Measurements from ENCODE around the gene SIGLEC10.
A peak's percentile ranks its signal among the peaks of the same experiment; 100 is the strongest.
"Not testable (repeated sequence)": the region's sequence is repeated elsewhere in the genome, so short reads cannot be mapped to it uniquely, and the experiment has no call there.

SIGLEC10 gene

DNA sequence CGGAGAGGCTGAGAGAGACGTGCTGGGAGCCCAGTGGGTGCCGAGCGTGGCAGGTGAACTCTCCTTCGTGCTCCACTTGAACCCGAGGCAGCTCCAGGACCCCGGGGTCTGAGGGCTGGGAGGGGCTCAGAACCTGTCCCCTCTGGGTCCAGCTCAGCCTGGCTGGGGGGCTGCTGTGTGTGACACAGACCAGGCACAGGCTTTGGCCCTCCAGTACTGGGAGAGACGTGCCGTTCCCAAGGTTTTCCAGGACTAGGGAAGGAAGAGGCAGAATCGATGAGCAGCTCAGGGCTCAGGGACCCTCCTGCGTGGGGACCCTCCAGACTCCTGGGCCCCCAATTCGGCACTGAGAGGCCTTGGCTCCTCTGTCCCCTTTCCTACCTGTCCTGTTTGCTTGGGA is 2.3 kb downstream of the SIGLEC10 start:
- no peak overlapping the region for H3K27ac ChIP-seq
- no peaks in the 10 kb centered on the region for H3K36me3 ChIP-seq
- no peak overlapping the region for H3K4me3 ChIP-seq (ENCODE audit: low read depth, low read length)
- no peak for DNase-seq
- TF ChIP-seq, protein P1, sequence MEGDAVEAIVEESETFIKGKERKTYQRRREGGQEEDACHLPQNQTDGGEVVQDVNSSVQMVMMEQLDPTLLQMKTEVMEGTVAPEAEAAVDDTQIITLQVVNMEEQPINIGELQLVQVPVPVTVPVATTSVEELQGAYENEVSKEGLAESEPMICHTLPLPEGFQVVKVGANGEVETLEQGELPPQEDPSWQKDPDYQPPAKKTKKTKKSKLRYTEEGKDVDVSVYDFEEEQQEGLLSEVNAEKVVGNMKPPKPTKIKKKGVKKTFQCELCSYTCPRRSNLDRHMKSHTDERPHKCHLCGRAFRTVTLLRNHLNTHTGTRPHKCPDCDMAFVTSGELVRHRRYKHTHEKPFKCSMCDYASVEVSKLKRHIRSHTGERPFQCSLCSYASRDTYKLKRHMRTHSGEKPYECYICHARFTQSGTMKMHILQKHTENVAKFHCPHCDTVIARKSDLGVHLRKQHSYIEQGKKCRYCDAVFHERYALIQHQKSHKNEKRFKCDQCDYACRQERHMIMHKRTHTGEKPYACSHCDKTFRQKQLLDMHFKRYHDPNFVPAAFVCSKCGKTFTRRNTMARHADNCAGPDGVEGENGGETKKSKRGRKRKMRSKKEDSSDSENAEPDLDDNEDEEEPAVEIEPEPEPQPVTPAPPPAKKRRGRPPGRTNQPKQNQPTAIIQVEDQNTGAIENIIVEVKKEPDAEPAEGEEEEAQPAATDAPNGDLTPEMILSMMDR (IDR thresholded peaks at IDR 0.05; ENCODE audit: low read depth, low read length) = no peak
- H3K27me3 ChIP-seq (ENCODE audit: insufficient read depth, low read depth, severe bottlenecking) = peaks cover 9% of the 10 kb centered on the region
- no peaks in the 10 kb centered on the region for H3K9me3 ChIP-seq (ENCODE audit: severe bottlenecking)

DNA sequence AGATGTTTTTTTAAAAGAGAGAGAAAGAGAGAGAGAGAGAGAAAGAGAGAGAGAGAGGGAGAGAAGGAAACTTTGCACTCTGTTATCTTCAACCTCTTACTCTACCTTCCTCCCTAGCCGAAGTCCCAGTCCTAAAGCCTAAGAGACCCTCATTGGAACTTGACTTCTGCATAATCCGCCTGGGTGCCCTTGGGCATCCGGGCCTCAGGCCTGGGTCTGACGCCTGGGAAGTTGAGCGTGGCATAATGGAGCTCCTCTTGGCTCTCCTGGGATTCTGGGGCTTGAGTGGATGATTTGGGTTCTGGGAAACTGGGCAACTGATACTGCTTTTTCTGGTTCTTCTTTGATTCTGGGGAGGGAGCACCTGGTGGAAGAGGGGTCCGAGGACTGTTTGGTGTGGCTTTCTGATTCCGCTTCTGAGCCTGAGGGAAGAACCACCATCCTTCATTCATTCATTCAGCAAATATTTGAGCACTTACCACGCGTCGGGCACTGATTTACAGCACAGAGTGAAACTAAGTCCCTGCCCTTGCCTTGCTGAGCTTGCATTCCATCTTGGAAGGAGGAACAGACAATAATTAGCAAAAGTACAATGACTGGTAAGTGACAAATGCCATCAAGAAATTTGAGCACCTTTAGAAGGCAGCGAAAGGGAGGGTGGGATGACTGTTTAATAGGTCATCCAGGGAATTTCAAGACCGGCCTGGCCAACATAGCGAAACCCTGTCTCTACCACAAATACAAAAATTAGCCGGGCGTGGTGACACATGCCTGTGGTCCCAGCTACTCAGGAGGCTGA is 6.3 kb downstream of the SIGLEC10 start:
- DNase-seq = no peak
- Histone ChIP-seq H3K27me3 (ENCODE audit: insufficient read depth, low read depth, severe bottlenecking) (no peaks in the 10 kb centered on the region), H3K9me3 (ENCODE audit: severe bottlenecking) (peaks cover under 1% of the 10 kb centered on the region), H3K27ac (no peak overlapping the region), H3K4me3 (ENCODE audit: low read depth, low read length) (no peak overlapping the region), H3K36me3 (no peaks in the 10 kb centered on the region)
- TF ChIP-seq, protein P1 (IDR thresholded peaks at IDR 0.05; ENCODE audit: low read depth, low read length) = no peak

DNA sequence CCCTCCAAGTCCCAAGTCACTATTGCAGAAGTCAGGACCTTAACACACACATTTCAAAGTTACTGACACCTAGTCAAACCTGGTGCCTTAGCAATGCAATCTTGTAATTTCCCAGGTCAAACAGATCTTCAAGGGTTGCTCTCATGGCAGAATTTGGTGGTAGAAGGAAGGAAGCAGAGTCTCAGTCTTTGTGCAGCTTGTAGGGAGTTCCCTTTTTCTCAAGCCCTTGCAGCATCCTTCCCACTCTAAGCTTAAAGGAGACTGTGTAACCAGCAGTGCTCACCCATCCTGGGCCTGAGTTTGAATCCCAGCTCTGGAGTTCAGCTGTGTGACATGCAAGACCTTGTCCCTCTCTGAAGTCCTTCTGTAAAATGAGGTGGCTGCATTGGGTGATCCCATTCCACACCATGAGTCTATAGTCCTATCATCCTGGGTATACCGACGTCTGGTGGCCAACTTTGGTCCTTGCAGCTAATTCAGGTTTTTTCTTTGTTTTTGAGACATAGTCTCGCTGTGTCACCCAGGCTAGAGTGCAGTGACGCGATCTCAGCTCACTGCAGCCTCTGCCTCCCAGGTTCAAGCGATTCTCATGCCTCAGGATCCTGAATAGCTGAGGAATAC is 9.8 kb downstream of the SIGLEC10 start:
- no peak overlapping the region for H3K4me3 ChIP-seq (ENCODE audit: low read depth, low read length)
- peaks cover 6% of the 10 kb centered on the region for H3K9me3 ChIP-seq (ENCODE audit: severe bottlenecking)
- no peak overlapping the region for H3K27ac ChIP-seq
- no peaks in the 10 kb centered on the region for H3K36me3 ChIP-seq
- no peaks in the 10 kb centered on the region for H3K27me3 ChIP-seq (ENCODE audit: insufficient read depth, low read depth, severe bottlenecking)
- DNase-seq = peak; percentile 64
- TF ChIP-seq, protein P1 (IDR thresholded peaks at IDR 0.05; ENCODE audit: low read depth, low read length) = peak; percentile 79

DNA sequence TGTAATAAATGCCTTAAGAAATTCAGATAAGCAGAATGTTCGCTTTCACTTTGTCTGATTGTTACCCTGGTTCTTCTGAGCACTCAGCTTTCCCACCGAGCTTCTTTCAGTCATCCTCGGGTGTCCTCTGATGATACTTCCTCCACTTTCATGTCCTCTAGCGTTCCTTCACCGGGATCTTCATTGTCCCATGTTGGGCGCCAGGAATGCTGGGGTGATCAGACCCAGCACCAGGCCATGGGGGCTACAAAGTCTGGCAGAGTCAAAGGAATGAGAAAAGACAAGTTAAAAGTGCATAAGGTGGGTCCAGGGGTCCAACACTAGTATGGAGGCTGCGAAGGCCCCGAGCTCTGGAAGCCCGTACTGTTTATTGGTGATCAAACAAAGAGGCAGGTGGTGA is 15.3 kb downstream of the SIGLEC10 start:
- Histone ChIP-seq H3K36me3 (no peaks in the 10 kb centered on the region), H3K27ac (no peak overlapping the region), H3K4me3 (ENCODE audit: low read depth, low read length) (no peak overlapping the region), H3K27me3 (ENCODE audit: insufficient read depth, low read depth, severe bottlenecking) (no peaks in the 10 kb centered on the region), H3K9me3 (ENCODE audit: severe bottlenecking) (peaks cover 14% of the 10 kb centered on the region)
- no peak for DNase-seq
- TF ChIP-seq, protein P1 (IDR thresholded peaks at IDR 0.05; ENCODE audit: low read depth, low read length) = no peak

DNA sequence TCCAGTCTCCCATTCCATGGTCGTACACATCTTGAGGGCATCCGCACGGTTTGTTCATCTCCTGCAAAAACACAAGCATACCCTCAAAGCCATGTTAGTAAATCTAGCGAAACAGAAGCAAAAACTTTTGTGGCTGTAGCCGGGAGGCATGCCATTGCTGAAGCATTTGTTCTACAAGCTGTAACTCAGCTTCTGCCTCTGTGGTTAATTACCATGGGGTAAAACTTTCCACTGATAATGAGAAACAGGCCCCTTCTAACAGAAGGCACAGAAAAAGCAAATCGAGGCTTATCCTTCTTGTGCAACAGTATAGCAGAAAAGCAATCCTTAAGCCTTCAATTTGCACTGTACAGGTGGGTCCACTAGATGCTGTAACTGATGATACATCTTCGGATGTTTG is 17.5 kb downstream of the SIGLEC10 start:
- not testable (repeated sequence) for H3K36me3 ChIP-seq; H3K27me3 ChIP-seq (ENCODE audit: insufficient read depth, low read depth, severe bottlenecking); H3K27ac ChIP-seq; DNase-seq; H3K4me3 ChIP-seq (ENCODE audit: low read depth, low read length)
- H3K9me3 ChIP-seq (ENCODE audit: severe bottlenecking) = peaks cover 11% of the 10 kb centered on the region

DNA sequence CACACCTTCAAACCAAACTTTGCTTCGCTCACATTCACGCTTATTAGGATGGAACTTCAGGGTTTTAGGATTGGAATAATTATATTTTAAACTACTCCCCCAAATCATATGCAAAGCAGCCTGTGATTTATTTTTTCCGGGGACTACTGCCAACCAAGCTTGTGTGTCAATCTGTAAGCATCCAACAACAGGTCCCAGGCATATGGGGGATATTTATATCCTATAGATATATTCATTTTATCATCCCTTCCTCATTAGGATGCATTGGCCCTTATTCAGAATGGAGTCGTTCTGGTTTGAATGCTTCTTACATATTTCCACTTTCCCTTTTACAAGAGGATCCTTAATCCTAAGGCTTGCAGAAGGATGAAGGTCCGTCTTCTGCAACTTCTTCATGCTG is 18.2 kb downstream of the SIGLEC10 start:
- Histone ChIP-seq H3K36me3 (no peaks in the 10 kb centered on the region), H3K27ac (no peak overlapping the region), H3K4me3 (ENCODE audit: low read depth, low read length) (no peak overlapping the region), H3K27me3 (ENCODE audit: insufficient read depth, low read depth, severe bottlenecking) (no peaks in the 10 kb centered on the region), H3K9me3 (ENCODE audit: severe bottlenecking) (peaks cover 11% of the 10 kb centered on the region)
- no peak for DNase-seq
- TF ChIP-seq, protein P1 (IDR thresholded peaks at IDR 0.05; ENCODE audit: low read depth, low read length) = no peak
